Ovary (tissue), 9 donors: ENCODE data around the gene DMWD. TPM values are rescaled to one million over a fixed set of nuclear protein-coding genes. Genes with fewer than 3 reads are reported as not detected.

Experiments
- DNase-seq, 5 donors: peaks; one replicate each; pipeline ENCODE4 v3.0.0-alpha.2; 2019 to 2020
- H3K27ac ChIP-seq, 2 donors: fragments of 200-600 bp; one replicate each; pipeline versions ENCODE4 v1.5.1 to v1.8.0; 2019 to 2022
- H3K27me3 ChIP-seq: fragments of 200-600 bp; one replicate; pipeline ENCODE4 v1.8.0; 2022
- H3K36me3 ChIP-seq: fragments of 200-600 bp; sonication (generic); one replicate; pipeline ENCODE4 v1.5.1; 2019
- H3K4me1 ChIP-seq: one replicate; pipeline ENCODE4 v1.8.1; 2013; ENCODE audit warnings: mild to moderate bottlenecking, moderate library complexity; ENCODE audit not compliant: insufficient read depth
- H3K4me3 ChIP-seq: fragments of 200-600 bp; sonication (generic); one replicate; pipeline ENCODE4 v1.5.1; 2017
- H3K9me3 ChIP-seq, 2 donors: fragments of 200-600 bp in 1 of 2; sonication (generic) in 1 of 2; one replicate each; pipeline versions ENCODE4 v1.5.1 to v1.8.1; 2013 to 2019; ENCODE audit warnings: mild to moderate bottlenecking in 1 of 2, moderate library complexity in 1 of 2
- EP300 ChIP-seq: sonication (generic); formaldehyde crosslinking; IDR thresholded peaks from one replicate; pipeline ENCODE4 v1.6.1; 2017; ENCODE audit warnings: antibody characterized with exemption
- POLR2A ChIP-seq: fragments of 450-650 bp; IDR thresholded peaks from one replicate; pipeline ENCODE4 v1.6.1; 2017; ENCODE audit warnings: antibody characterized with exemption, mild to moderate bottlenecking, moderate library complexity
- WGBS, 3 donors: extraction: QIAGEN DNeasy Blood & Tissue Kit in 1 of 3; methylation state at CpG; one replicate each; pipeline versions ENCODE4 v1.1.5 to v1.1.7; 2013 to 2017; 5-methylcytosine and 5-hydroxymethylcytosine counted together
- intact Hi-C, 4 donors: fragments of 100-400 bp; cut with DNase I; formaldehyde crosslinking; loops; one replicate each; pipeline versions ENCODE4 v1.11.0 to v1.15.1; 2022 to 2023
- polyA plus RNA-seq, 2 donors: library from polyadenylated mRNA; stranded (reverse); fragments of 200-250 nt in 1 of 2; fragments of 350-450 nt in 1 of 2; fragmentation: Illumina TruSeq in 1 of 2; extraction: RNeasy Lipid Tissue Mini Kit (QIAGEN cat#74804) in 1 of 2; gene quantifications; one replicate each; pipeline ENCODE4 v1.2.3, GENCODE V29; 2013 to 2014
- total RNA-seq, 7 donors: library from RNA; depleted of rRNA in 2 of 7; stranded (reverse); fragments of >200 nt in 2 of 7; fragmentation: NEBNext Ultra II Directional in 3 of 7; extraction: Animal tissue kit (Norgen Biotek cat#: 25700) in 3 of 7; gene quantifications; one replicate each; pipeline versions ENCODE4 v1.1.0 to v1.2.4, GENCODE V29; 2016 to 2023
- TF ChIP-seq, protein P1 (sequence below), 3 donors: fragments of 450-650 bp in 2 of 3; fragments of 200-600 bp in 1 of 3; IDR thresholded peaks; one replicate each; pipeline versions ENCODE4 v1.5.1 to v1.8.0; 2016 to 2022; ENCODE audit warnings: antibody characterized with exemption in 3 of 3, mild to moderate bottlenecking in 1 of 3
- donor health status: DM: no; HTN: no; CAD: no; lungs with moderate emphysema.
- donor health status: DM: no; HTN: no; CAD: no.
- donor health status: Bipolar disorder and iron deficiency.
- donor health status: DM: yes; HTN: yes; CAD: no.
- donor health status: DM: no; HTN: no; CAD: no.
- donor health status: DM: yes; HTN: yes; CAD: no.

DMWD gene
- total and polyA plus RNA-seq, 9 donors = 11.4 to 85.4 (median 54.9) TPM

DNA sequence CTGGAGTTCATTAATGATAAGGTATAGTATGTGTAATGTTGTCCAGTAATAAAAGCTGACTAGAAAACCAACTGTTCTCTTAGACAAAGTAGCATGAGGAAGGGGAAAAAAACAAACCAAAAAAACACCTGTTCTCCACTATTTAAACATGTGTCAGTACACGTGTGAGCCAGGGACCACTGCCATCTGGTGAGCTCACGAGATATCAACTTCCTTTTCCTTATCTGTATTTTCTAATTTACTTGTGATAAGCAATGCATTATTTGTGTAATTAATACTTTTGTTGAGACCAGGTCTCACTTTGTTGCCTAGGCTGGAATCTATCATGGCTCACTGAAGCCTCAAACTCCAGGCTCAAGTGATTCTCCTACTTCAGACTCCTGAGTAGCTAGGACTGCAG, 19.3 kb downstream of the DMWD start:
- no peak for DNase-seq
- 18 to 41% (median 23%) methylated on average over 2 of the region's 2 CpGs for WGBS, 3 donors
- Histone ChIP-seq H3K4me1 (no peaks in the 10 kb centered on the region), H3K36me3 (no peaks in the 10 kb centered on the region), H3K27ac (no peak overlapping the region), H3K27me3 (no peaks in the 10 kb centered on the region), H3K9me3 (no peaks in the 10 kb centered on the region), H3K4me3 (no peak overlapping the region)
- intact Hi-C loops = no loop called here
- TF ChIP-seq, protein P1, sequence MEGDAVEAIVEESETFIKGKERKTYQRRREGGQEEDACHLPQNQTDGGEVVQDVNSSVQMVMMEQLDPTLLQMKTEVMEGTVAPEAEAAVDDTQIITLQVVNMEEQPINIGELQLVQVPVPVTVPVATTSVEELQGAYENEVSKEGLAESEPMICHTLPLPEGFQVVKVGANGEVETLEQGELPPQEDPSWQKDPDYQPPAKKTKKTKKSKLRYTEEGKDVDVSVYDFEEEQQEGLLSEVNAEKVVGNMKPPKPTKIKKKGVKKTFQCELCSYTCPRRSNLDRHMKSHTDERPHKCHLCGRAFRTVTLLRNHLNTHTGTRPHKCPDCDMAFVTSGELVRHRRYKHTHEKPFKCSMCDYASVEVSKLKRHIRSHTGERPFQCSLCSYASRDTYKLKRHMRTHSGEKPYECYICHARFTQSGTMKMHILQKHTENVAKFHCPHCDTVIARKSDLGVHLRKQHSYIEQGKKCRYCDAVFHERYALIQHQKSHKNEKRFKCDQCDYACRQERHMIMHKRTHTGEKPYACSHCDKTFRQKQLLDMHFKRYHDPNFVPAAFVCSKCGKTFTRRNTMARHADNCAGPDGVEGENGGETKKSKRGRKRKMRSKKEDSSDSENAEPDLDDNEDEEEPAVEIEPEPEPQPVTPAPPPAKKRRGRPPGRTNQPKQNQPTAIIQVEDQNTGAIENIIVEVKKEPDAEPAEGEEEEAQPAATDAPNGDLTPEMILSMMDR (IDR thresholded peaks at IDR 0.05) = no peak
- no peak for TF ChIP-seq POLR2A
- TF ChIP-seq EP300 = no peak

DNA sequence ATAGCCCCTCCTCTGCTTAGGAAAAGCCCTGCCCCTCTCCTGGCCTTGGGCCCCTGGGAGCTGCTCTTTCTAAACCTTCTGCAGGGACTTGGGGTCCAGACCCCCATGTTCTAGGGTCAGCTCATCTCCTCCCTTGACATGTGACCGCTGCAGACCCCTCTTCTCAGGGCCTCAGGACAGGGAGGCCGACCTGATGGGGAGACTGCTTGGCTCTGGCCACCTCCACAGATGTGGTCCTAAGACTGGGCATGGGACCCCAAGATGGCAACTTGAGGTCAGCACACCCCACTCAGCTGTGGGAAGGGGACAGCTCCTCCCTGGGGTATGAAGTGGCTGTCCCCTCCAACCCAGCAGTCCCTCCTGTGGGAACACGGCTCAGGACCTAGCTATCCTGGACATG, 19.7 kb downstream of the DMWD start:
- 68 to 84% (median 81%) methylated on average over 3 of the region's 3 CpGs for WGBS, 3 donors
- Histone ChIP-seq H3K9me3 (no peaks in the 10 kb centered on the region), H3K4me1 (no peaks in the 10 kb centered on the region), H3K27ac (no peak overlapping the region), H3K27me3 (no peaks in the 10 kb centered on the region), H3K36me3 (no peaks in the 10 kb centered on the region), H3K4me3 (no peak overlapping the region)
- DNase-seq = peak in 3 of 5 donors; percentile 30 to 38 (median 31)
- TF ChIP-seq POLR2A (no peak), EP300 (no peak)
- TF ChIP-seq, protein P1 (IDR thresholded peaks at IDR 0.05) = no peak
- intact Hi-C loops = no loop called here

DNA sequence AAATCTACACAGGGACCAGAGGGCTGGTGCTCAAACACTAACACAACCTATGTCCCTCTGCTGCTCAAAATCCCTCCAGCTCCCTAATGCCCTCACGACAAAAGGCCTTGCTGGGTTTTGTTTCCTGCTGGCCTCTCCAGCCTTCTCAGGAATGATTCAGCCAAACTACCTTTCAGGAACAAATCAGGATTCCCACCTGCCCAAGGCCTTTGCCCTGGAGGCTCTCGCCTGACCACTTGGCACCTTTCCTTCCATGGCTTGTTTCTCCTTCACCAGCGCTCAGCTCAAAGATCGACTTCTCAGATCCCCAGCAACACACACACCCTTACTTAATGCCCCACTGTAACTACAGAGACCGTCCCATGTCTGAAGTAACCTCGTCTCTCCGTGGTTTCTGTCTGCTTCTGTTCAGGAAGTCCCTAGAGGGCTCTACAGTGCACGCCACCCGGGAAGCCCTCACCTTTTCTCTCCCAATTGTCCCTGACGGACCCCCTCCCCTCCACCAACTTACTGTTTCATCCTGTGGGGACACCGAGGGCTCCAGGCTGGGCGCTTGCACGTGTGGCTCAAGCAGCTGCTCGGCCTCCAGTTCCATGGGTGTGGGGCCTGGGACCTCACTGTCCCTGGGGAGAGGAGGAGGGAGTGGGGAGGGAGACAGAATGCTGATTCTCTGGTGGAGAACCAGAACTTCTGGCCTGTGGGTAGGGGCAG, 20.4 kb downstream of the DMWD start:
- Histone ChIP-seq H3K36me3 (no peaks in the 10 kb centered on the region), H3K4me1 (no peaks in the 10 kb centered on the region), H3K9me3 (no peaks in the 10 kb centered on the region), H3K27me3 (no peaks in the 10 kb centered on the region), H3K27ac (peak overlapping the region in 1 of 2 donors; percentile 94), H3K4me3 (no peak overlapping the region)
- 77 to 81% (median 80%) methylated on average over 14 of the region's 14 CpGs for WGBS, 3 donors
- intact Hi-C loops = no loop called here
- TF ChIP-seq, protein P1 (IDR thresholded peaks at IDR 0.05) = no peak
- TF ChIP-seq POLR2A = no peak
- TF ChIP-seq EP300 = no peak
- peak in 4 of 5 donors; percentile 32 to 45 (median 42) for DNase-seq

DNA sequence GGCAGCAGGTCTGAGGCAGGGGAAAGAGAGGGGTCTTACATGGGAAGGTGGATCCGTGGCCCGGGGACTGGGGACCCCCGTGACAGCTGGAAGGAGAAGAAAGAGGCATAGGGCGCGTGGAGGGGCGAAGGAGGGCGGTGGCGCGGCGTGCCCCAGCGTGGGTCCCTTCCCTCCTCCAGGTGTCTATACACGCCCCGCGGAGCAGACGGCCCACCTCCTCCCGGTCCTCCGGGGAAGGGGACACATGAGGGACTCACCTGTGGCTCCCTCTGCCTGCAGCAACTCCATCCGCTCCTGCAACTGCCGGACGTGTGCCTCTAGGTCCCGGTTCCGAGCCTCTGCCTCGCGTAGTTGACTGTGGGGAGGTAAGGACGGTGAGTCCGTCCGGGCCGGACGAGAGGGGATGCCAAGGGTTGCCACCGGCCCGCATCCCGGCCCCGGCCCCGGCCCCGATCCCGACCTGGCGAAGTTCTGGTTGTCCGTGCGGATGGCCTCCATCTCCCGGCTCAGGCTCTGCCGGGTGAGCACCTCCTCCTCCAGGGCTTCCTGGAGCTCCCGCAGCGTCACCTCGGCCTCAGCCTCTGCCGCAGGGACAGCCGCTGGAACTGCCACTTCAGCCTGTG, 21.2 kb downstream of the DMWD start:
- TF ChIP-seq EP300 (no peak), POLR2A (no peak)

More for the DNA sequence above, 21.2 kb downstream of the DMWD start:
- WGBS, 3 donors = 68 to 83% (median 71%) methylated on average over 46 of the region's 46 CpGs
- H3K9me3 ChIP-seq = no peaks in the 10 kb centered on the region
- peak; percentile 59 to 73 (median 71) for DNase-seq
- H3K27ac ChIP-seq = peak overlapping the region; percentile 92 to 94
- H3K27me3 ChIP-seq = no peaks in the 10 kb centered on the region
- H3K36me3 ChIP-seq = no peaks in the 10 kb centered on the region
- intact Hi-C loops = loop anchor here in 2 of 4 donors (2.0 kb wide), 1 partner anchor 27 kb away; no protein-coding TSS in a partner anchor
- peak overlapping the region; percentile 60 for H3K4me3 ChIP-seq
- H3K4me1 ChIP-seq = peaks cover 4% of the 10 kb centered on the region
